Ishikawa (cell line): ENCODE data around the gene LIMK1.

ENCODE experiments used
- CEBPB ChIP-seq: IDR thresholded peaks from 2 replicates; pipeline ENCODE4 v1.6.1; 2012
- CREB1 ChIP-seq: IDR thresholded peaks from 2 replicates; pipeline ENCODE4 v1.6.1; 2012; ENCODE audit warnings: low read depth
- EGR1 ChIP-seq: IDR thresholded peaks from 2 replicates; pipeline ENCODE4 v1.6.1; 2012
- EP300 ChIP-seq: IDR thresholded peaks from 2 replicates; pipeline ENCODE4 v1.6.1; 2012; ENCODE audit warnings: borderline replicate concordance
- FOXM1 ChIP-seq: IDR thresholded peaks from 2 replicates; pipeline ENCODE4 v1.6.1; 2012; ENCODE audit warnings: low read depth, borderline replicate concordance
- MAX ChIP-seq: IDR thresholded peaks from 2 replicates; pipeline ENCODE4 v1.6.1; 2012
- NFIC ChIP-seq: IDR thresholded peaks from 2 replicates; pipeline ENCODE4 v1.6.1; 2012
- RAD21 ChIP-seq: IDR thresholded peaks from 2 replicates; pipeline ENCODE4 v1.6.1; 2012; ENCODE audit warnings: low read depth
- REST ChIP-seq: IDR thresholded peaks from 2 replicates; pipeline ENCODE4 v1.6.1; 2012; ENCODE audit warnings: low read depth, mild to moderate bottlenecking
- TAF1 ChIP-seq: IDR thresholded peaks from 2 replicates; pipeline ENCODE4 v1.6.1; 2012; ENCODE audit warnings: low read depth, mild to moderate bottlenecking
- TCF12 ChIP-seq: IDR thresholded peaks from 2 replicates; pipeline ENCODE4 v1.6.1; 2012; ENCODE audit warnings: low read depth
- TEAD4 ChIP-seq: IDR thresholded peaks from 2 replicates; pipeline ENCODE4 v1.6.1; 2012
- USF1 ChIP-seq: IDR thresholded peaks from 2 replicates; pipeline ENCODE4 v1.6.1; 2012
- YY1 ChIP-seq: IDR thresholded peaks from 2 replicates; pipeline ENCODE4 v1.6.1; 2012; ENCODE audit warnings: low read depth
- ZBTB7A ChIP-seq: IDR thresholded peaks from 2 replicates; pipeline ENCODE4 v1.6.1; 2012; ENCODE audit warnings: low read depth

The LIMK1 gene

GRCh38 chr7:74129887-74130286 is 46.3 kb downstream of the LIMK1 start:
- no peak for TF ChIP-seq ZBTB7A
- no peak for TF ChIP-seq REST
- TF ChIP-seq NFIC, result no peak
- no peak for TF ChIP-seq YY1
- no peak for TF ChIP-seq TEAD4
- no peak for TF ChIP-seq CREB1
- TF ChIP-seq USF1, result no peak
- no peak for TF ChIP-seq FOXM1
- no peak for TF ChIP-seq EP300
- TF ChIP-seq TCF12, result no peak
- TF ChIP-seq RAD21, result no peak
- TF ChIP-seq TAF1, result no peak

GRCh38 chr7:74130518-74130917 is 46.9 kb downstream of the LIMK1 start:
- no peak for TF ChIP-seq EP300
- no peak for TF ChIP-seq CEBPB
- no peak for TF ChIP-seq NFIC
- TF ChIP-seq ZBTB7A, result no peak
- TF ChIP-seq YY1, result no peak
- TF ChIP-seq TAF1, result no peak
- no peak for TF ChIP-seq CREB1

- TF ChIP-seq TCF12 (no peak), TEAD4 (no peak), REST (no peak)
These were observed 50.6 kb downstream of the LIMK1 start for GRCh38 chr7:74134117-74134620.

GRCh38 chr7:74138334-74138867 is 54.8 kb downstream of the LIMK1 start:
- TF ChIP-seq EGR1 (no peak), REST (no peak), TEAD4 (no peak), RAD21 (no peak), ZBTB7A (no peak), TCF12 (no peak), CREB1 (no peak), USF1 (no peak), EP300 (no peak), NFIC (no peak), TAF1 (no peak), YY1 (no peak), FOXM1 (no peak), MAX (no peak), CEBPB (no peak)
